ENCODE measurements around the gene MYOG.

The MYOG gene

DNA sequence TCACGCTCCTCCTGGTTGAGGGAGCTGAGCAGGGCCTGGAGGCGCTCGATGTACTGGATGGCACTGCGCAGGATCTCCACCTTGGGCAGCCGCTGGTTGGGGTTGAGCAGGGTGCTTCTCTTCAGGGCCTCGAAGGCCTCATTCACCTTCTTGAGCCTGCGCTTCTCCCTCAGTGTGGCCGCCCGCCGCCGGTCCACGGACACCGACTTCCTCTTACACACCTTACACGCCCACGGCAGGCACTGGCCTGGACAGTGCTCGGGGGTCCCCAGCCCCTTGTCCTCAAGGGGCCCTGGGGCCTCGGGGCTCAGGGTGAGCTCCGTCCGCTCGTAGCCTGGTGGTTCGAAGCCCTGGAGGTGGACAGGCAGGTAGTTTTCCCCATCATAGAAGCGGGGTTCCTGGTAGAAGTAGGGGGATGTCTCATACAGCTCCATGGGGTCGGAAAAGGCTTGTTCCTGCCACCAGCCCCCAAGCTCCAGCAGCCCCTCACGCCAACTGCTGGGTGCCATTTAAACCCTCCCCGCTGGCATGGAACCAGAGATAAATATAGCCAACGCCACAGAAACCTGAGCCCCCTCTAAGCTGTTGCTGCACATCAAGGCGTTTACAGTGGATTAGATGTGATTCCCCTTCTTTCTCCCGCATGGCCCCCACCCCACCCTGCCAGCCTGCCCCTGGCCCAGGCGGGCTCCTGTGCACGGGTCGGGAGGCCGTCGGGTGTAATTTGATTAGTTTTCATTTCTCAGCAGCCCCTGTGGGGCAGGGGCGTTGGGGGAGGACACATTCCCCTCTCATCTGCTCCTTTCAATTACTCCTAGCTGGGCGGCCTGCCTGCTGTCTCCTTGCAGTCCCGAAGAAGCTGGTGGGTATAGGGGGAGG, at the start of gene MYOG:
MYOG (minus strand) TSS at position 485 of the 879 bp plus-strand sequence; CDS start at position 434, 51 bp downstream.
- DNase-seq = no peak

DNA sequence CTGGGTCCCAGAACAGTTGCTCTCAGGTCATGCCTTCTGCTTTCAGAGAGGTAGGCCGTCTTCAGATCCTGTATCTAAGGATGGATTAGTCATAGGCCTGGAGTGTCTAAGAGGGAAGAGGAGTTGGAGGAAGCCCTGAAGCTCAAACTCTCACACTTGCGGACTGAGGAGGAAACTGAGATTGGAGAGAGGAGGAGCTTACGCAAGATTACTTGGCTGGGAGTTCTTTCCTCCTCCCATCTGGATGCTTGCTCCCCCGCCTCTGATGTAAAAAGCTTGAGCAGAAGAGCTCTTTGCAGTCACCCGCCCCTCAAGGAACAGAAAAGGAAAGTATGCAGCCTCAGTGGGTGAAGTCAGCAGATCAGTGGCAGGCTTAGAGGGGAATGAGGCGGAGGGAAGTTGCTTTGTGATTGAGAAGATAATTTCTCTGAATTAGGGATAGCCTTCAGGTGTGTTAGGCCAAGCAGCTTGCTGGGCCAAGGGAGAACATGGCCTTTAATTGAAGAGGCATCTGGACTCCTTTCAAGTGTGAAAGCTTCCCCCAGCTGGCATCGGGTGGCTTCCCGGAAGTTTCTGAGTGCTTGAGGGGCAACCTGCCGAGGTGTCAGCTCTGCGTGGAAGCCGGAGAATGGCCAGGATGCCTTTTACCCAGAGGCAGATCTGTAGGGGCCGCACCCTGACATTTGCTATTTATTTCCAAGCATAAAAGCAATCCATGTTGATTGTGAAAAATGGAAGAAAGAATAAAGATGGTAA, 48.3 kb upstream of the MYOG start:
- no peak for DNase-seq

DNA sequence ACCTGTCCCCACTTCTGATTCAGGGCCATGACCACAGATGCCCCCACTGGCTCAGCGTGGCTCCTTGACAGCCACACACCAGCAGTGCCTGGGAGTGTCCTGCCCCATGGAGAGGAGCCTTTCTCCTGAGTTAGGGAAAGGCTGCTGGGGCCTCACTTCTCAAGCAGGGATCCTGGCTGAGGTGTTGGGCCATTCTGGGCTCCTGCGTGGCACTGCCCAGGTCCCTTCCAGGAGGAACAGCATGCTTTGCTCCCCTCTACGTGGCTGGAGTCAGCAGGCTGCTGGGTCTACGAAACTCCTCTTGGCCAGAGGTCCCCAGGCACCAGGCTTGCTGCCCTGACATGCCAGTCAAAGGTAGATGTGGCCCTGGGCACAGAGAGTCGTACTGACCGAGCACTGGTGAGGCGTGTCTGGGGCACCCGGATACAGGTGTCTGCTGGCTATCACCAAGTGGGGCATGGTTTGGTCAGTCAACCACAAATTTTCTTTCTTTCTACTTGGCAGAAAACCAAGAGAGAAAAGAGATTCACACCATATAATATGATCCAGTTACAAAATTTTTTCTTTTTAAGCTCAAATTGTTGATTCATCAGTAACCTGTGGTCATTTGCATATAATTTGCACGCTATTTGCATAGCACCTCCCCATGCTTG, 45.9 kb upstream of the MYOG start:
- DNase-seq = no peak

DNA sequence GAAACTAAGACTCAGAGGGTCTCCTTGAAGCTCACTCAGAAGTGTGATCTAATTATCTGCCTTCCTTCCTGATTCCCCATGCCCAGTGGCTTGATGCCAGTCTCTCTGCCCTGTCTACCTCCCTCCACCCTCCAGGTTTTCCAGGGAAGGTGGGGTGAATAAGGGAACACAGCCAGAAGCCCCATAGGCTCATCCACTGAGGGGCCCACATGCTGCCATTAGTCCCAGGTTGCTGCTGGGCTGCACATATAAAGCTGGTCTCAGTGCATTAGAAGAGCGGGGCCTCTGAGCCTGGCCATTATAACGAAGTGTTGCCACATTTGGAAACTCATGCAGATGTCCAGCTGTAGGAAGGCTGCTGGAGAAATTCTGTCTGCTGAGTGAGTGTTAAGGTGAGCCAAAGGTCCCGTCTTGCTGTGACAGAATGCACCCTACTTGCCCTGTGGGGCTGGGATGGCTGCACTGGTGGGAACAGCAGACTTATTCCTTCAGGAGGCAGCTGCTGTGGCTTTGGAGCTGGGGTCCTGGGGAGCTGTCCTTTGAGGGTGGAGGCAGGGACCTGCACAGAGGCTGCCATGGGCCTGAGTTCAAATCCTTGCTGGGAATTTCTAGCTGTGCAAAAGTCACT, 44.7 kb upstream of the MYOG start:
- no peak for DNase-seq

DNA sequence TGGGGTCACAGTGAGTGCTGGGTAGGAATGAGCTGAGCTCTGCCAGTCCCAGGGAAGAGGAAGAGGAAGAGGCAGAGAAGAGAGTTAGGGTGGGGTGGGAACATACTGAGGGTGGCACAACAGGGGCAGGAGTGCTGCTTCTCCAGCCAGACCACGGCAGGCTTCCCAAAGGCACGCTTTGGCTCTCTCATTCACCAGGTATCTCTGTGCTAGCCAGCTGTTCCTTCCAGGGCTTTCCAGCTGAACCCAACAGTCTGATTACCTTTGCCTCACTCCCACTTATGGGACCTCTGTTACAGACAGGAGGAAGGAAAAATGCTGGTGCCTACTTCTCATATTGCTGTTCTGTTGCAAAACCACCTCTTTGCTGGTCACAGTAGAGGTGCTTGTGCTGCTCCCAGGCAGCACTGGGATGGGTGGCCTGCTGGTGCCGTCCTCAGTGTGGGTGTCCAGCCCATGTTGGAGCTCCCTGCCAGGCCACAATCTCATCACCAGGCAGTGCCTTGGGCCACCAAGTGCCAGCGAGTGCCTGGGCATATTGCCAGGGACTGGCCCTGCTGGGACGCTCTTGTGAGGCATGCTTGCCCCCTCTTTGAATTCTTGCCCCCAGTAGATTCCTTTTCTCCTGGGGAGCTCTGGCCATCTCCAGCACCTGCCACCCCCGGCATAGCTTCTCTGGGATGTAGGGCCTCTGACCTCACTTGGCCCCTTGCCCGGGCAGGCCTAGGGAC, 43.9 kb upstream of the MYOG start:
- no peak for DNase-seq

DNA sequence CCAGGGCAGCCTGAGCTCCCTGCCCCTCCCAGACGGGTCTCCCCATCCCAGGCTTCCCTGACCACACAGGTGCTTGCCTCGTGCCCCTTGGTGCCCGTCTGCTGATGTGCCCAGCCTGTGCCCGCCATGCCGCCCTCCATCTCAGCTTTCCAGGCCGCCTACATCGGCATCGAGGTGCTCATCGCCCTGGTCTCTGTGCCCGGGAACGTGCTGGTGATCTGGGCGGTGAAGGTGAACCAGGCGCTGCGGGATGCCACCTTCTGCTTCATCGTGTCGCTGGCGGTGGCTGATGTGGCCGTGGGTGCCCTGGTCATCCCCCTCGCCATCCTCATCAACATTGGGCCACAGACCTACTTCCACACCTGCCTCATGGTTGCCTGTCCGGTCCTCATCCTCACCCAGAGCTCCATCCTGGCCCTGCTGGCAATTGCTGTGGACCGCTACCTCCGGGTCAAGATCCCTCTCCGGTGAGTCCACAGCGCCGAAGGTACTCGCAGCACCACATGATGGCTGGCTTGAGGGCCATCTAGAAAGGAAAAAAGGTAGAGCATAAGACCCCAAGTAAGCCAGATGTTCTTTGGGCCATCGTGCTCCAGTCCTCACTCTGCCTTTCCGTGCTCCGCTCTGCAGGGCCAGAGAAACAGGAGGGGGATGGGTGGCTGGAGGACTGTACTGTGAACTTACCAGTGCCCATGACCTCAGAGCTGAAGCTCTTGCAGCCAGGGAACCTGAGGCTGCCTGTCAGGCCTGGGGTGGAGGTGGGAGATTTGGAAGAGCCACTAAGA, 43.1 kb upstream of the MYOG start:
- DNase-seq = no peak

DNA sequence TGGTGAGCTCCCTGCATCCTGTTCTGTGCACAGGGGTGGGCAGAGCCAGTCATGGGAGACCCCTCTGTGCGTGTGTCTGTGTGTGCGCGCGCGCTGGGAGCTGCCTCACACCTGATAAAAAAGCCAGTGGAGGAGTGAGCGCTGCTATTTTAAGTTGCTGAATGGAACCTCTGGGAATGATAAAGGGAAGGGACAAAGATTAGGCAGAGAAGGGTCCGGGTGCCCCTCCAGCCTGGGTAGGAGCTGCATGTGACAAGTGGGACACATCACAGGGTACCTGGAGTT, 42.6 kb upstream of the MYOG start:
- no peak for DNase-seq

DNA sequence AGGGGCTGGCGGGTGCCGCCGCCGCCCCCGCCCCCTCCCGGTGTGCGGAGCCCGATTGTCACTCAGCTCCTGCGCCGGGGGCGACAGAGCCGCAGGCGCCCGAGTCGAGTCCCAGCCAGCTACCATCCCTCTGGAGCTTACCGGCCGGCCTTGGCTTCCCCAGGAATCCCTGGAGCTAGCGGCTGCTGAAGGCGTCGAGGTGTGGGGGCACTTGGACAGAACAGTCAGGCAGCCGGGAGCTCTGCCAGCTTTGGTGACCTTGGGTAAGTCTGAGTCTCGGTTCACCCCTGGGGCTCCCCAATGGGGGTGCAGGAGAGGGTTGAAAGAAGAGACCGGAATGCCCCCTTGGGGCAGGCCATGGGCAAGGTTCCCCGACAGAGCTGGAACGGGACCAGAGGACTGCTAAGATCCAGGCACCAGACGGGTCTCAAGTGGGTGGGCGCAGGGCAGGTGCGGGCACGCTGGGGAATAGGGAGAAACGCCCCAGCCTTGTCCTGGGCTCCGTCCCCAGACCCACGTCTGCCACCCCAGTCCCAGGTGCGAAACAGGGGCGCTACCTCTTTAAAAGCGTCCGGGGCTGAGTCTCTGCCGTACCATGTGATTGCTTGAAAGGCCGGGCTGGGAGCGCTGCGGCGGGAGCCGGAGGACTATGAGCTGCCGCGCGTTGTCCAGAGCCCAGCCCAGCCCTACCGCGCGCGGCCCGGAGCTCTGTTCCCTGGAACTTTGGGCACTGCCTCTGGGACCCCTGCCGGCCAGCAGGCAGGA, 42.0 kb upstream of the MYOG start, which contains the start of gene ADORA1:
ADORA1 (plus strand) TSS at position 61 of the 765 bp plus-strand sequence. CDS start 1,116 bp downstream, outside the sequence.
- DNase-seq = no peak

DNA sequence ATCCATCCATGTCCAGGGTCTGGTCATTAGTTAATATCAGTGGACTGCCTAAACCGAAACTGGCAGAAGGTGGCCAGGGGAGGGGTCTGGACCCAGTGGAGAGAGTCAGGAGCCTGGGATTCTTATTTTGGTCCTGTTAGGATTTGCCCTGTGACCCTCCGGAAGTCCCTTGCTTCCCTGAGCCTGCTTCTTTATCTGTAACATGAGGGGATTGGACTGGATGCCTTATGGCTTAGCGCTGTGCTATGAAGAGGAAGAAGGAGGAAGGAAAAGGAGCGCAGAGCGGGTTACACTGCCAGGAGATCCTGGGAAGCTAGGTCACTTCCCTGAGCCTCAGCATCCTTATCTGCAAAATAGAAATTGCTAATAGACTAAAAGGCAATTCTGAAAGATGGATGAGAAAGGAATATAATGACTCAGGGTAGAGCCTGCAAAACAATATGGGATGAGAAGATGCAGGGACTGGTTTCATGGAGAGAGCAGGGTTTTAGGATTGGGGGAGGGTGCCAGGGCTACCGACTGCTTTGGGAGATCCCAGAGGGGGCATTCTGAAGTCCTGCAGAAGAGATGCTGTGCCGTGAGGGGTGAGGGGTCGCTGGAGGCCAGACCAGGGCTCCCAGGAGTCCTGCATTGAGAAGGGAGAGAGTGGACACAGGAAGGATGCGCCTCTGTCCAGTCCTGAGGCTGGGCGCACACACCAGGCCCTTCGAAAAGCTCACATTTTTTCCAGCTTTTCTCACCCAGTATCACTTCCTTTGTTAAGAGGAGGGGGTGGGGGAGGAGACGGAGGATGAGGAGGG, 41.3 kb upstream of the MYOG start:
- no peak for DNase-seq

DNA sequence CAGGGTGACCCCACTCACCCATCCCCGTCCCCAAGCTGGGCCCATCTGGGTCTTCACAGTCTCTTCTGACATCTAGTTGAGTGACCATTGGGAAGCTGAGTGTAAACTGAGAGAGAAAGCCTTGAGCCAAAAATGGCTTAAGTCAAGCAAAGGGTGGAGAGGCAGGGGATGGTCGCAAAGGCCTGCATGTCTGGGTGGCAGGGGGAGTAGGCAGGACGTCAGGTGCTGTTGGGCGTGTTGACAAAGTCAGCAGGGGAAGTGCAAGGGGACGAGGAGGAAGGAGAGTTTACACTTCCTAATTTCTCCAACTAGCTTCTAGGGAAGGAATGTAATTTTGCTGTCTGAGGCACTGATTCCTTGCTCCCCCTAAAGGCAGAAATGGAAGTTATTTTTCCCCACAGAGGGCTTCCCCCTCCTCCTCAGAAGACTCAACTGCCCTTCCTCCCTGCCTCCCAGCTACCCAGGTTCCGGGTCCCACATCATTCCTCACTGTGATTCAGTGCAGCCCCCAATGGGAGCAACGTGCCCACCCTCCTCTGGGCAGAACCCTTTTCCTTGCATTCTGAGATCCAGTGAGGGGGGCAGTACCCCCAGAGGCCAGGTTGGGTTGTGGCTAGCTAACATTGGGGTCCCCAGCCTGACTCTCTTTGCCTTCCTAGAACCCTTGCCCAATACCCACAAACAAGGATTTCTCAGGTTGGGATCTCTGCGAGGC, 40.5 kb upstream of the MYOG start:
- no peak for DNase-seq

DNA sequence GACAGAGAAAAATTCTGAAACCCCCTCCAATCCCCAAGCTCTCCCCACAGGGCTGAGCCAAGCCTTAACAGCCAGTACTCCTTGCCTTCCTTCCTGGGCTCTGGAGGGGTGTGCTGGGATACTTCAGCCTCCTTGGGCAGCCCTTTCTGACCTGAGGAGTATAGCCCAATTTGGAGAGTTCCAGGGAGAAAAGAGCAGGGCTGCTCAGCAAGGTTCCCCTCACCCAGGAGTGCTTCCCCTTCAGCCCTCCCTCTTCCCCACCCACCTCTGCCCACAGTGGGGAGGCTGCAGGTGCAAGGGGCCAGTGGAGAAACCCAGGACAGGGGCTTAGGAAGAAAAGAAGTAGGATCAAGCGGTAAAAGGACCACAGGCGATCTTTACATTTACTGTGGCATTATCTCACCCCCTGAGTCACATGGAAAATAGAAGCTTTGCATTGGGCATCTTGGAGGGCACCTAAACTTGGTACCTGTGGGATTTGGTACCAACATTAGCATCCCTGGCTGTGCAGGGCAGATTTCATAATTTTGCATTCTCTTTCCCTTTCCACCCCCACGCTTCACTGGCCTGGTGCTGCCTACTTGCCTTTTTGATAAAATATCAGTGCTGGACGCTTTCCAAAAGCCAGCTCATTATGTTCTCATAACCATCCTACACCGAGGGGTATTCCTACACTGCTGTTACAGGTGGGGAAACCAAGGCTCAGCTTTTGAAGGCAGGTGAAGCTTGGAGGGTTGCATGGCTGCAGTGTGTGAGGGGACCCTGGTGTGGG, 38.9 kb upstream of the MYOG start:
- no peak for DNase-seq

DNA sequence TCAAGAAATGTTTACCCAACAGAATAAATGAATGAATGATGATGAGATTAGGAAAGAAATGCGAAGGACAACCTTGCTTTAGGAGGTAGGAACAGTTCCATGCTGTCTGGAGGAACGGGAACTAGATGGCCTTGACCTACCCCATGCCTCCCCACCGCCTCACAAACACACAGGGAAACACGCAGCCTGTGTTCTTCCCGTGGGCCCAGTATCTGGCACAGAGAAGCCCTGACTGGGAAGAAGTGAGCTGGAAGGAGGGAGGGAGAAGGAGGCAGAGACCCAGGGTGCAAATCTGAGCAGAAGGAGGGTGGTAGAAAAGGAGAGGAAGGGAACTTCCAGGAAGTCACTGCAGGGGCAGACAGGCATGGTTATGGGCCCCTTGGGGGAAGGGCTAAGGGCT, 38.2 kb upstream of the MYOG start:
- DNase-seq = no peak

DNA sequence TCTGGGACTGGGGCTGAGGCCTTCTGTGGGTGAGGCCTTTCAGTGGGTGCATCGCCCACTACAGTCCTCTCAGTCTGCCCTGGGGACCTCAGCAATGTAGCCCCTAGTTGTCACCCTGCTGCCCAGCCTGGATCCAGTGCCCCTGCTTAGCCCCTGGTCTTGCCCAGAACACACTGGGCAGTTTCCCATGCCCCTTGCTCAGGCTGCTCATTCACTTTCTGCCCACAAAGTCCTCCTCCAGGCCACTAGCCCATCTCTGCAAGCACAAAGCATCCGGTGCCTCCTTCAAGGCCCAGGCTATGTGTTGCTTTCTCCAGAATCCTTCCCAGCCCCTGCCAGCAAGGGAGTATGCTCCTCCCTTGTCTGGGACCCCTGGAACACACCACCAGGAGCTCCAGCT, 36.3 kb upstream of the MYOG start:
- DNase-seq = no peak

DNA sequence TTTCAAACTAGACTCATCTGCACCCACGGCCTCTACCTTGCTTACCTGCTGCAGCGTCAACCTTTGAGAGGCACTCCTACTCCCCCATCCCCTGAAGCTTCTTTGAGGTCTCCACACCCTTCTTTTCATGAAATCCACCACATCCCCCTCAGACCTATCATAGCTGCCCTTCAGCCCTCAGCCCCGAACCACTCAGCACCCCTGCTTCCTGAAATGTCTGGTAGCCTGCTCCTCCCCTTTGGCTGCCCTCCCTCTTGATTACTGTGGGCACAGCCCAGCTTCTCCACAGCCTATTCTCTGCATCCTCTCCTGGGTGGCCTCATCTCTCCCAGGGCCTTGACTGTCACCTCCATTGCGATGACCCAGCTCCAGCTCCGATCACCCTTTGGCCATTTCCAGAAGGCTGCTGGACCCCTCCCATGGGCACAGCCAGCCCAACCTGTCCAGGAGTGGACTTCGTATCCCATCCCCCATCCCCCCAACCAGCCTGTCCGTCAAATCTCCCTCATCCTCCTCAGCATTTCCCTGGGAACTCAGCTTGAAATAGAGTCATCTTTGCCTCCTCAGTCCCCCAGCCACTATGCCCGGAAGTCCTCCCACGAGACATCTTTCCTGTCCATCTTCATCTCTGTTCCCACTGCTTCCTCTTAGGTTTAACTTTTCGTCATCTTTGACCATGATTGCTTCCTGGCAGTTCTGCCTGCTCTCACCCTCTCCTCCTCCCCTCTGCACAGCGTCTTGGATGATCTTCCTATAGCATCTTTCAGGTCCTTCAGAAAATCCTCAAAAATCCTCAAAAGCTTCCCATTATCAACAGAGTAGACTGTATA, 35.6 kb upstream of the MYOG start:
- no peak for DNase-seq

DNA sequence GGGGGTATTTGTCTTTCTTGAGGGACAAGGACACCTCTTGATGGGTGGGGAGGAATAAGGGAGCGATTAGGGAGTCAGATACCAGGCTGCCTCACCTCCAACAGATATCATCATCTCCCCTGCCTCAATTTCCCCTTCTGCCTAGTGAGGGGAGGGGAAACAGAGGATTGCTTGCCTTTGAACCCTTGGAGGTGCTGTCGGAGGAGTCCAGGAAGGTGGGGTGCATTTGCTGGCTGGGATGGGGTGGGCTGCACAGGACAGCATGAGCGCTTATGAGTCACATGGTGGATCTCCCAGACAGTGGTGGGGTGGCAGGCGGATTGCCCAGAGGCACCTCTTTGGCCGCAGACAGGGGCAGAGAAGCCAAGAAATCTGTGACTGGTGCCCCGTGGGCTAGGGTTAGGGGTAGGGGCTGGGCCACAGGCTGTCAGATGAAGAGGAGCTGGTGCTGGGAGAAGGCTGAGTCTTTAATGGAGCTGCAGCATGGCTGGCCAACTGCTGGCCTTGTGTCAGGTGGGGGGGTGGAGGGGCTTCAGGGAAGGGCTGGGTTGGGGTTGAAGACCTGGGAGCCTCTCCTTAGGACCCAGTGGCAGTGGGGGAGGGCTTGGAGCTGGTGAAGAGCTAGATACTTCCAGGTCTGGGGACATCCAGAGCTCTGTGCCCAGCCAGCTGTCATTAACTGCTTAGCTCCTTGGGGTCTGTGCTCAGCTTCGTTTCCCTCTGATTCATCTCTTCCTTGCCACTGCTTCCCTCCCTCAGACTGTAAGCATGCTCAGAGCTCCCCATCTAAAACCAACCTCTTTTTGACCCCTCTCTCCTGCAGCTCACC, 34.7 kb upstream of the MYOG start:
- DNase-seq = no peak
